HG03565 (cell line): ENCODE measurements around the gene SLC22A16.
"Not testable (repeated sequence)": the region's sequence is repeated elsewhere in the genome, so short reads cannot be mapped to it uniquely, and the experiment has no call there.

Experiments used
- ATAC-seq: cut with Tn5 transposase; IDR thresholded peaks from one replicate; pipeline ENCODE4 v1.9.1; 2021; ENCODE audit warnings: mild to moderate bottlenecking, moderate library complexity; ENCODE audit not compliant: unreplicated experiment

Gene SLC22A16

DNA sequence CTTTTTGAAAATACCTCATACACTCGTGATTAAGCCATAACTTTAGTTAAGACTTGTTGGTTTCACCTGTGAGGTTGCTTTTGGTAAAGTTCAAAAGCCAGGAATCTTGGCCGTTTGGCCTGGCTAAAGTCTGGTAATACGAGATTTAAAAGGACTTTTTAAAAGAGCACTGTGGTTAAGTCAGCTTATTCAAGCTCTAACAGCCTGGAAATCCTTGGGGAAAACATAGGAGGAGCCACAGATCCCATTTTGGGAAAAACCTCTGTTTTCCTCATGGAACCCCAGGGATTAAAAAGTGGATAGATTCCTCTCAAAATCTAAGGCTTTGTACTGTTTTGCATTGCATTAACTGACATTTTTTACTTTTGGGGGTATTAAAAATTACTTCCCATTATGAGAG is 13.7 kb upstream of the SLC22A16 start:
- no peak for ATAC-seq

DNA sequence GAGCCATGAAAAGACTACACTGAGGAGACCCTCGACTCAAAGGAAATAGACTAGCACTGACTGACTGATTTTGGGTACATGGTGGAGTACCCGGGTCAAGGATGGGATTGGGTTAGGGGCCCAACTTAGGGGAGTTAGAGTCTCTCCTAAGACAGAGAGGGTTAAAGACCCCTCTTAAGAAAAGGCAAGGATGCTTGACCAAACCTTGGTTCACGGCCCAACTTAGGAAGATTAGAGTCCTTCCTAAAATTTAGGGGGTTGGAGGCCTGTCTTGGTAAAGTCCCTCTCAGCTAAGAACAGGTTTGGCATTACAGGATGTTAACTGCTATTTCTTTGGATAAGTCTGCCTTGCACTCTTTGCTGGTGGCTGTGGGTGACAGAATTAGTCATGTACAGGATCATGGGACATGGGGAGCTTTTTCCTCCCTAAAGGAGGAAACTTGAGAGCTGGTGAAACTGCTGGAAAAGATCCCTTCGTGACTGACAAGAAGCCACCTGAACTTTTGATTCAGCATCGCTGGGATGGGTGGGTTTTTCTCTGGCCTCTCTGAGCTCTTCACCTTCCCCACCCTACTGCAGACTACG is 12.3 kb upstream of the SLC22A16 start:
- no peak for ATAC-seq

DNA sequence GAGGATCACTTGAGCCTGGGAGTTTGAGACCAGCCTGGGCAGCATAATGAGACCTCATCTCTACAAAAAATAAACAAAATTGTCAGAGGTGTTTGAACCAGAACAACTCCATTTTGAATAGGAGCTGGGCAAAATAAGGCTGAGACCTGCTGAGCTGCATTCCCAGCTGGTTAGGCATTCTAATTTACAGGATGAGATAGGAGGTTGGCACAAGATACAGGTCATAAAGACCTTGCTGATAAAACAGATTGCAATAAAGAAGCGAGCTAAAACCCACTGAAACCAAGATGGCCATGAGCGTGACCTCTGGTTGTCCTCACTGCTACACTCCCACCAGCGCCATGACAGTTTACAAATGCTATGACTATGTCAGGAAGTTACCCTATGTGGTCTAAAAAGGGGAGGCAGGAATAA is 11.6 kb upstream of the SLC22A16 start:
- not testable (repeated sequence) for ATAC-seq

DNA sequence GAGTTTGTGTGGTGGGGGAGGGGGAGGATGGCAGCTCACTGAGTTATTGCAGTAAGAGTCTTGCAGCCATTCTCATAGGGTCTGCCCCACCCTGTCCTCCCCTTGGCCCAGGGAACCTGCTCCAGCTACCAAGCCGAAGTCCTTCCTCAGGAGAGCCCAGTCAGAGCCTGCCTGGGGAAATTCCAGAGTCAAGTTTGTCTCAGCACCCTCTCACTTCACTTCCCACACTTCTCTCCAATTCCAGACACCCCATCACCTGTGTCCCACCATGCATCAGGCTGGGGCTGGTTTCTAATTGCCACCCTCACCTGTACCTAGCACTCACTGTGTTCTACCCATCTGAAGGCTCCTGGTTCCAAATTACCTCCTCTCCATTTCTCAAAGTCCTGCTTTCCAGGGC is 10.3 kb upstream of the SLC22A16 start:
- no peak for ATAC-seq

DNA sequence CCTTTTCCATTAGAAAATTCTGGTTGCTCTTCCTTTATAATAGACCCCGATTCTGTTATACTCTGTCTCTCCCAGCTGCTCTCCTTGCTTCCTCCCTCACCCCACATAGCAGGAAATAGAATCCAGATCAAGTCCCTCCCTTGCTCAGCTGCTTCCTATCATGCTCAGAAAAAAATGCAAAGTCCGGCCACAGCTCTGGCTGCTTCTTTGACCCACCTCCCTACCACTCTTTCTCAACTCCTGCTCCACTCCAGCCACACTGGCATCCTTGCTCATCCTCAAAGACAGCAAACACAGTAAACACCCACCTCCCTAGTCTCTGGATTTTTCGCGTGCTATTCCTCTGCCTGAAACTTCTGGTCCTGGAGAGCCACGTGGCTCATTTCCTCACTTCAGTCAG is 9.1 kb upstream of the SLC22A16 start:
- no peak for ATAC-seq

DNA sequence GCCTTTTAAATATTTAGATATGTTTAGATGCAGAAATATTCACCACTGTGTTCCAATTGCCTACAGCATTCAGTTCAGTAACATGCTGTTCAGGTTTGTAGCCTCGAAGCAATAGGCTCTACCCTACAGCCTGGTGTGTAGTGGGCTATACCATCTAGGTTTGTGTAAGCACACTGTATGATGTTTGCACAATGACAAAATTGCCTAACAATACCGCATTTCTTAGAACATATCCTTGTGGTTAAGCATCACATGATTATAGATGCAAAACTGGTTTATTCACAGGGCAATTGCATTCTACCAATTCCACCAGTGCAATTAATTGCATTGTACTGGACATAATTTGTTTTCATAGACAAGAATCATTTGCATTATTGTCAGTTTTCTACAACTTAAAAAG is 7.9 kb upstream of the SLC22A16 start:
- ATAC-seq, result no peak

DNA sequence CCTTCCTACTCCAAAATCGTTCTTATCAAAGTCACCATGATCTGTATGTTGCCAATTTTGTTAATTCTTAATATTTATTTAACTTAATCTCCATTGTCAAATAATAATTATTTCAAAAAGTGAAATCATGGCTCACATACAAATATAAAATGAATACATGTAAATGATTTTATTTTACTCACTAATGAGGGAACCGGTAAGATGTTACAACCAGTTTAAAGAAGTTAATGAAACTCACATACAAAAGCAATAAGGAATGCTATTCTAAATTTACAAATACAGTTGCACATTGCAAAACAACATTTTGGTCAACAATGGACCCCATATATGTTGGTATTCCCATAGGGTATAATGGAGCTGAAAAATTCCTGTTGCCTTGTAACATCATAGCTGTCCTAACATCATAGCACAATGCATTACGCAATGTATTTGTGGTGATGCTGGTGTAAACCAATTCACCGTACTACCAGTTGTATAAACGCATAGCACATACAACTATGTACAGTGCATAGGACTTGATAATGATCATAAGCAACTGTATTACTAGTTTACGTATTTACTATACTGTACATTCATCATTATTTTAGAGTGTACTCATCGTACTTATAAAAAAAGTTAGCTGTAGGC is 6.5 kb upstream of the SLC22A16 start:
- ATAC-seq, result no peak

DNA sequence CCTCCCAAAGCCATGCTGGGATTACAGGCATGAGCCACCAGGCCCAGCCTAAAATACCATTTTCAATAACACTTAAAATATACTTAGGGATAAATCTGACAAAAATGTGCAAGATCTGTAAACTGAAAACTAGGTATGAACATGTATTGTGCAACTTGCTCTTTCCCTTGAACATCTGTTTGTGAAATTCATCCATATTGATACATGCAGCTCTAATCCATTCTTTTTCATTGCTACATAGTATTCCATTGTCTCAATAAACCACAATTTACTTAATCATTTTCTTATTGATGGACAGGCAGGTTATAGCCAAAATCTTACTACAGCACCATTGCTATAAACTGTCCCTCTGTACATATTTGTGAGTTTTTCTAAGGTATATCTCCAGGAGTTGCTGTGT is 4.7 kb upstream of the SLC22A16 start:
- ATAC-seq, result no peak

DNA sequence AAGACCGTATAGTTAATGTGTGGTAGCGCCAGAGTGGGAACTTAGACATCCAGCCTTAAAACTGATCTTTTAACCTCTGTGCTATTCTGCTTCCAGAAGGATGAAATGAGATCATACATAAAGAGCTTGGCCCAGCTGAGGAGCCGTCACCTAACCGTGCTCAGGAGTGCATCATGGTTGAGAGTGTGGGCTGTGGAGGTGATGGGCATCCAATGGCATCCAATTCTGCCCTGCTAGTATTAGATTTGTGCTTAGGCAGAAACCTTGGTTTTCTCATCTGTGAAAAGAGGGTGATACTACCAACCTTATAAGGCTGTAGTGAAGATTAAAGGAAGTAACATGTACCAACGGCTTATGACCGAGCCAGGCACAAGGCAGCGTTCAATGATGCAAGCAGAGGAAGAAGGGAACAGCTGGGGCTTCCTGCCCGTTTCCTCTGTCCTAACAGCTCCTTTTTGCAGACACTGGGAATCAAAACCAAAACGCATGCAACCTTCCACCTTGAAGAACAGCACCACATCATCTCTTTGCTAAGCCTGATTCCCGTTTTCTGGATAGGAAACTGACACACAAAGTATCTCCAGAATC is 1.3 kb downstream of the SLC22A16 start:
- ATAC-seq, result no peak

DNA sequence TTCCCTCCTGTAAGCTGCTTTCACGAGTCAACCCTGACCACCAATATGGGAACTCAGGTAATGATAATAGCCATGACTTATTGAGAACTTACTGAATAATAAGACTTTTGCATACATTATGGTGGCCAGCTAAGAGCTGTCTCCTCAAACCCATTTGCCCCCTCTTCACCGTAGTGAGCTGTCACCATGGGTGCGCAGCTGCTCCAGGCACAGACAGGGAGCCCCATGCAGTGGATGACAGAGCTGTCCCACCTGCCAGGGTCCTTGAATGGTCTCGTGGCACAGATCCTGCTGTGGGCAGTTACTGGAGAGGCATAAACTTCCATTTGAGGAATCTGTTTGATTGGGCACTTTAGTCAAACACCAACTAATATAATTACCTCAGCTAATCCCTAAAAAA is 1.9 kb downstream of the SLC22A16 start:
- ATAC-seq, result no peak

DNA sequence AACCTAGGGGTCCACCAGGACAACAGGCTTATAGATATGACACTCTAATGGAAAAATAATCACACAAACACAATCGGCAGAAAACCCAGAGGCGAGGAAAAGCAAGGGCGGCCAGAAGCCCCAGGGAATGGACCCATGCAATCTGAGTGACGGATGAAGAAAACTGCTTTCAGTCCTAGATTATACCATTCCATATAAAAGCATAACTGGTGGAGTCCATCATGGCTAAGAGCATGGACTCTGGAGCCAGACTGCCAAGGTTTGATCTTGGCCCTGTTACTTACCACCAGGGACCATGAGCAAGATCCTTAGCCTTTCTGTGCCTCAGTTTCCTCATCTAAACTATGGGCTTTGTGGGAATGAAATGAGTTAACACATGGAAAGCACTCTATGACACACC is 3.7 kb downstream of the SLC22A16 start:
- ATAC-seq, result no peak

DNA sequence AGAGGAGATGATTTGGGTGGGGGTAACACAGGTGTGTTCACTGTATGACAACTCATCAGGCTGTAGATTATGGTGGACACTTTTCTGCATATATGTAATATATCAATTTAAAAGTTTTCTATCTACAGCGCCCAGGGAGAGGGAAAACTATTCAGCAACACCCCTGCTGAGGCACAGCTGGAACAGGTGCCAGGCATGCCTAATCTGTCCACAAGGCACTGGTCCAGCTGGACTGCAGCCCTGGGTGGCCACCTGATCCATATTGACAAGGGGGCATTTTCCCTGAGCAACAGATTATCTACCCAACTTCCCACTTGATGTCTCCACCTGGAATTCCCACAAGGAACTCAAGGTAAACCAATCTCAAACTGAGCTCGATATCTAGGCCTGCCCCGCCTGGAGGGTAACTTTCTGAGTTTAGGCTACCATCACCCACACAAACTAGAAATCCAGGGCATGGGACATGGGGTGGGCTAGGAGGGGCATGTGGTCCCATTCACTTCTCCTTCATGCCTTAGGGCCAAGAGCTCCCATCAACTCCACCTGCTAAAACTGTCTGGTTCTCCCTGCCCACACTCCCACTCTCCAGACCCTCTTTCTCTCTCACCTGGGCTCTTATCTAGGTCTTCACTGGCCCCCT is 4.6 kb downstream of the SLC22A16 start:
- ATAC-seq, result no peak

DNA sequence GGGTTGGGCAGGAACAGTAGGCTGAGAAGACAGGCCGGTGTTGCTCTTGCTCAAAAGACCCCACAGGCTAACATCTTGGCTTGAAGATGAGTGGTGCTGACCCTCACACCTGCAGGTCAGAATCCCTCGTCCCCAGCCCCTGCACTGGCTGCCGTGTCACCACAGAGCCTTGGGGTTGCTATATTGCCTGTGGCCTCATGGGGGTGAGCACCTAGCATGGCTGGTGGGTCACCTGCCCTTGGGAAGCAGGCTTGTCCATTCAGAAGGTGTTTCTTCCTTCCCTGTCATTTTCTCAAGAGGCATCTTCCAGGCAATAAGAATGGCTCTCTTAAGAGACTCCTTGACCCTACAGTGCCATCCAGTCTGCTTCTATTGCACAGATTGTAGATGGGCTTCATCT is 7.7 kb downstream of the SLC22A16 start:
- no peak for ATAC-seq

DNA sequence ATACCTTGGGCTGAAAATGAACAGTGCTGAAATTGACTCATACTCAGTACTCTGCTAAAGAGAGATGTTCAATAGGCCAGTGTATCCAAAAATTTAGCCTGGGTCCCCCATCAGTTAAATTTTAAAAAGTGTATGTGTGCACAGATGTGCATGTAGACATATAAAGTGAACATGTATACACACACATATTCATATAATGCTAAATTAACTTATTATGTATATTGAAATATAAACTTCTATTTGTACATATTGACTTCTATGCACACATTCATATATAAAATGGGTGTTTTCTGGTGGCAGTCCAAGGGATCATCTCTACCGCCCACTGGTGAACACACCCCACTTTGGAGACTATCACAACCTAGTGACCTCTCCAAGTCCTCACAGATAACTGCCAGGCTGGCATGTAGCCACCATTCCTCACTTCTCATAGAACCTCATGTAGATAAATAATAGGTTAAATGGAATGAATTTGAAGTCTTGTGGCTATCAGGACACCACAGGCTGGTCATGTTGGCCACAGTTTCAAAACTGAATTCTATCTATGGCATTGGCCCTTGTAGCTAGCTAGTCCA is 8.8 kb downstream of the SLC22A16 start:
- no peak for ATAC-seq

DNA sequence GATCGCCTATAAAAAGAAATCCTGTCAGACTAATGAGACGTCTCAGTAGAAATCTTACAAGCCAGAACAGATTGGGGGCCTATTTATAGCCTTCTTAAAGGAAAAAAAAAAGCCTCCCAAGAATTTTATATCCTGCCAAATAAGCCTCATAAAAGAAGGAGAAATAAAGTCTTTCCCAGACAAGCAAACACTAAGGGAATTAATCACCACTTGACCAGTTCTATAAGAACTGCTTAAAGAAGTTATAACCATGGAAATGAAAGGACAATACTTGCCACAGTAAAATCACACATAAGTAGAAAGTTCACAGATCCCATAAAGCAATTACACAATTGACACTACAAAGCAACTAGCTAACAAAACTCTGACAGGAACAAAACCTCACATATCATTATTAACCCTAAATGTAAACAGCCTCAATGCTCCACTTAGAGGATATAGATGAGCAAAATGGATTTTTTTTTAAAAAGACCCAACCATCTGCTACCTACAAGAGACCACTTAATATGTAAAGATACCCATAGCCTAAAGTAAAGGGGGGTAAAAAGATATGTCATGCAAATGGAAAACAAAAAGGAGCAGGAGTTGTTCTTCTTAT is 13.4 kb downstream of the SLC22A16 start:
- no peak for ATAC-seq

DNA sequence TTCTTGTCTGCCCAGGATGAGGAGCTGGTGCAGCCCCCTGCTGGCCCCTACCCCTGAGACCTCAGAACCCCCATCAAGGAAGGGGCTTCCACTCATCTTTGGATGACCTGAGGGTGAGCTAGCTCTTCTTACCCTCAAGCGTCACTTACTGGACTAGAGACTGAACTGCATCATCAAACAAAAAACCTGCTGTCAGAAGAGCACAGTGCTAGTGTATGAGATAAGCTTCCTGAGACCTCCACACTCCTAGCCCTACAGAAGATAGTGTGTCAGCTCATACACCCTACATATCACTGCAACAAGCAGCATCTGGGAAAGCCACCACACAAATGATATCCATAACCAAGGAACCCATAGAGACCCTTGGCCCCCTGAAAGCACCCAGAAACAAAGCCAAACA is 15.0 kb downstream of the SLC22A16 start:
- no peak for ATAC-seq

DNA sequence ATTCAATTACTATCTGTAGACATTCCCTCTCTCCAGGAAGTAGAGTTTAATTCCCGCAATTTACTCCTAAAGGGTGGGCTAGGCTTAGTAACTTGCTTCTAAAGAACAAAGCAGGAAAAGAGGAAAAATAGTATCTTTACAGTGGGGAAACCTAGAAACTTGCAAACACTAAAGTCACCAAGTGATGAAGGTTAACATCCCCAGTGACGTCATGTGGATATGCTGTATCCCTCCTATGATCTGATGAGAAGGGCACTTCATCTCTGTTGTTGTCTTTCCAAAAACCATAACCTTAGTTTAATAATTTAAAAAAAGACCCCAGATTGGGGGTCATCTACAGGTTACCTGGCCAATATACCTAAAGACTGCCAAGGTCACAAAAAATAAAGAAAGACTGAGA is 17.3 kb downstream of the SLC22A16 start:
- no peak for ATAC-seq

DNA sequence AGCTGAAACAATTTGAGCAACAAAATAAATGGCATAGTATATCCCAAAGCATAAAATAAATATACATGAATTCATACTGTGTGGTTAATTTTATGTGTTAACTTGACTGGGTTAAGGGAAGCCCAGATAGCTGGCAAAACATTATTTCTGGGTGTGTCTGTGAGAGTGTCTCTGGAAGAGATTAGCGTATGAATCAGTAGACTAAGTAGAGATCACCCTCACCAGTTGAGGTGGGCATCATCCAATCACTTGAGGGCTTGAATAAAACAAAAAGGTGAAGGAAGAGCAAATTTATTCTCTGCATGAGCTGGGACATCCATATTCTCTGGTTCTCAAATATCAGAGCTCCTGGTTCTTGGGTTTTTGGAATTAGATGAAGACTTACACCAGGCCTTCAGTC is 17.9 kb downstream of the SLC22A16 start:
- ATAC-seq, result no peak

DNA sequence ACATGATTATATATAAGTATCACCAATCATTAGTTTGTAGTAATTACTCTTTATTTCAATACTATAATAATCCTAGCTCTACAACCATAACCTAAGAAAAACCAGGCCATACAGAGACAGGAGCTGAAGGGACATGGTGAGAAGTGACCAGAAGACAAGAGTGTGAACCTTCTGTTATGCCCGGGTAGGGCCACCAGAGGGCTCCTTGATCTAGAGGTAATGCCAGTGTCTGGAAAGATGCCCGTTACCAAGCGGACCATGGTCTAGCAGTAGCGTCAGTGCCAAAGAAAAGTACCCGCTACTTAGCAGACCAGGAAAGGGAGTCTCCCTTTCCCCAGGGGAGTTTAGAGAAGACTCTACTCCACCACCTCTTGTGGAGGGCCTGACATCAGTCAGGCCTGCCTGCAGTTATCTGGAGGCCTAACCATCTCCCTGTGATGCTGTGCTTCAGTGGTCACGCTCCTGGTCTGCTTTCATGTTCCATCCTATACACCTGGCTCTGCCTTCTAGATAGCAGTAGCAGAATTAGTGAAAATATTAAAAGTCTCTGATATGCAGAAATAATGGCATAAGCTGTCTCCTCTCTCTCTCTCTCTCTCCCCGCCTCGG is 18.7 kb downstream of the SLC22A16 start:
- not testable (repeated sequence) for ATAC-seq

DNA sequence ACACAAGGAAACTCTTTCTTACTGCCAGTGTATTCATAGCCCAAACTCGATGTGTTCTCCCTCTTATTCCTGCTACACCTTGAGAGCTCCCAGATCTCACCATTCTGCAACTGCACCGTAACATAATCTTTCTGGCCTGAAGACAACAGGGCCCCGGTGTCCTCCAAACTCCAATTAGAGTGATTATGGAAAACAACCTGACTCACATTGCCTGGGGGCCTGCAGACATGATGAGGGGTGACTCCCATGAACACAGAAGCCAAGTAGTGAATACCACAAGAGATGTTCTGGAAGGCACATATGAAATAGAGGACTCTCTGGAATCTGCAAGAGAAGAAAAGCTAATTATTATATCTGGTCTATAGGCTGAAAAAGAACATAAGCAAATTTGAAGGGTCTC is 19.7 kb downstream of the SLC22A16 start:
- no peak for ATAC-seq

DNA sequence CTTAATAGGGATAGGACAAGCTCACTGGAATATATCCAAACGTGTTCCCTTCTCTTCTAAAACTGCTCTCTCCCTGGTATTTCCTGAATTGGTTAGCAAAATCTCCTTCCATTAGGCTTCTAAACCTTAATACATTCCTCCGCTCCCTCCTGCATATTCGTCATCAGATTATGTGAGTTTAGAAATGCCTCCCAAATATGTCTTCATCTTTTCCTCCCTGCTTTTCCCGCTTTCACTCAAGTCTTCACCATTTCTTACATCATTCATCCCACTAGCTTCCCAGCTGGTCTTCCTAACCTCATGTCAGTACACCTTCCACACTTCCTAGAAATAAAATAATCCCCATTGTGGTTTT is 26.9 kb downstream of the SLC22A16 start:
- no peak for ATAC-seq
